HepG2 (cell line): ENCODE results near the gene CDC26. TPM values are rescaled to one million over a fixed set of nuclear protein-coding genes. Genes with fewer than 3 reads are reported as not detected.

Experiments
- ATAC-seq: fragments of 200-7000 bp; cut with Tn5 transposase; 3 replicates; pipeline ENCODE4 v1.9.1; 2020; ENCODE audit warnings: mild to moderate bottlenecking, moderate library complexity
- BruUV-seq: library from RNA; stranded (reverse); fragments of 400-500 nt; replicated peaks from 2 replicates; lab custom pipeline; 2021; lab: Mats Ljungman, UMichigan
- CTCF ChIA-PET: fragments of 300-600 bp; formaldehyde crosslinking; extraction: SDS; loops from one replicate; lab custom pipeline; 2021; ENCODE audit warnings: low total read pairs, inconsistent platforms, low intra/inter-chr PET ratio; lab: Yijun Ruan, JAX
- POLR2A ChIA-PET: fragments of 350-600 bp; sonication (Branson Sonifier 250); formaldehyde crosslinking; loops from one replicate; lab custom pipeline; 2020; ENCODE audit warnings: antibody characterized with exemption, inconsistent platforms; lab: Yijun Ruan, JAX
- DNase-seq: peaks from one replicate; pipeline ENCODE4 v3.0.0-alpha.2; 2015; ENCODE audit warnings: low spot score
- FAIRE-seq: peaks from 3 replicates; lab custom pipeline; 2011; peaks lifted over from hg19 to GRCh38; lab: Jason Lieb, UNC
- H2AFZ ChIP-seq: one replicate; pipeline ENCODE4 v1.6.1; 2011; ENCODE audit warnings: low read length, inconsistent platforms
- H3K27ac ChIP-seq: fragments of 300-600 bp; 3 replicates; pipeline ENCODE4 v1.8.0; 2011; ENCODE audit warnings: mixed run types, mild to moderate bottlenecking, mixed read lengths, low read length, inconsistent platforms; ENCODE audit not compliant: insufficient read depth; ENCODE audit errors: extremely low read length
- H3K27me3 ChIP-seq, 2 experiments: fragments of 200-600 bp in 1 of 2; 2 replicates in 1 of 2; 3 replicates in 1 of 2; pipeline versions ENCODE4 v1.6.0 to v1.8.0; 2011; ENCODE audit warnings: low read length in 2 of 2, mild to moderate bottlenecking in 2 of 2, moderate library complexity in 2 of 2, inconsistent platforms in 1 of 2; ENCODE audit not compliant: insufficient read depth in 2 of 2, control insufficient read depth in 1 of 2
- H3K36me3 ChIP-seq, 2 experiments: fragments of 200-600 bp in 1 of 2; replicated peaks in 1 of 2; 2 replicates in 1 of 2; 3 replicates in 1 of 2; pipeline versions ENCODE4 v1.5.1 to v1.8.0; 2011; ENCODE audit warnings: low read length in 2 of 2, inconsistent platforms in 1 of 2; ENCODE audit not compliant: insufficient read depth in 2 of 2, control insufficient read depth in 1 of 2
- H3K4me1 ChIP-seq: 2 replicates; pipeline ENCODE4 v1.5.1; 2012; ENCODE audit warnings: low read length, inconsistent platforms; ENCODE audit not compliant: insufficient read depth
- H3K4me2 ChIP-seq: 2 replicates; pipeline ENCODE4 v1.6.0; 2011; ENCODE audit warnings: low read depth, low read length, inconsistent platforms
- H3K4me3 ChIP-seq, 3 experiments: fragments of 200-600 bp in 1 of 3; sonication (generic), shearing (Covaris generic) in 1 of 3; replicated peaks in 1 of 3; 2 replicates each; pipeline ENCODE4 v1.5.1; 2011 to 2016; ENCODE audit warnings: low read length in 3 of 3, inconsistent platforms in 2 of 3, low read depth in 2 of 3, mild to moderate bottlenecking in 2 of 3, control low read depth in 1 of 3, mixed read lengths in 1 of 3; ENCODE audit not compliant: insufficient read depth in 1 of 3
- H3K79me2 ChIP-seq: one replicate; pipeline ENCODE4 v1.6.1; 2011; ENCODE audit warnings: low read length, inconsistent platforms; ENCODE audit not compliant: insufficient read depth
- H3K9ac ChIP-seq: 2 replicates; pipeline ENCODE4 v1.6.0; 2011; ENCODE audit warnings: mild to moderate bottlenecking, low read depth, low read length, inconsistent platforms; ENCODE audit not compliant: insufficient read depth
- H3K9me3 ChIP-seq: 2 replicates; pipeline ENCODE4 v1.5.1; 2012; ENCODE audit warnings: mild to moderate bottlenecking, low read length
- H4K20me1 ChIP-seq: 2 replicates; pipeline ENCODE4 v1.6.0; 2011; ENCODE audit warnings: inconsistent platforms, mild to moderate bottlenecking, low read length, moderate library complexity; ENCODE audit not compliant: insufficient read depth
- CC2D1A ChIP-seq: sonication (generic); formaldehyde crosslinking; IDR thresholded peaks from 2 replicates; pipeline ENCODE4 v1.8.1; 2023; ENCODE audit warnings: mild to moderate bottlenecking, missing genetic modification reagents
- FOSL2 ChIP-seq: sonication (generic); formaldehyde crosslinking; IDR thresholded peaks from 2 replicates; pipeline ENCODE4 v1.4.0; 2020; ENCODE audit warnings: missing genetic modification reagents
- HMGXB3 ChIP-seq: sonication (generic); formaldehyde crosslinking; IDR thresholded peaks from 2 replicates; pipeline ENCODE4 v1.4.0; 2020; ENCODE audit warnings: missing genetic modification reagents, borderline replicate concordance
- NCOA1 ChIP-seq: sonication (generic); formaldehyde crosslinking; IDR thresholded peaks from 2 replicates; pipeline ENCODE4 v1.9.0; 2021; ENCODE audit warnings: missing genetic modification reagents
- NFATC3 ChIP-seq: sonication (generic); formaldehyde crosslinking; IDR thresholded peaks from 2 replicates; pipeline ENCODE4 v1.5.1; 2020; ENCODE audit warnings: mild to moderate bottlenecking, missing genetic modification reagents
- PHB2 ChIP-seq: fragments of 450-650 bp; IDR thresholded peaks from 2 replicates; pipeline ENCODE4 v1.6.1; 2018; ENCODE audit not compliant: partially characterized antibody
- PRMT3 ChIP-seq: sonication (generic); formaldehyde crosslinking; IDR thresholded peaks from 2 replicates; pipeline ENCODE4 v1.8.1; 2022; ENCODE audit warnings: low read depth, mild to moderate bottlenecking, moderate library complexity, missing genetic modification reagents, borderline replicate concordance
- SAFB2 ChIP-seq: sonication (generic); formaldehyde crosslinking; IDR thresholded peaks from 2 replicates; pipeline ENCODE4 v1.5.1; 2020; ENCODE audit warnings: missing genetic modification reagents, low read depth, mild to moderate bottlenecking, borderline replicate concordance
- SMC3 ChIP-seq: IDR thresholded peaks from 2 replicates; pipeline ENCODE4 v1.6.1; 2011; ENCODE audit warnings: low read length, improper control_type of control experiment
- TBX2 ChIP-seq: sonication (generic); formaldehyde crosslinking; IDR thresholded peaks from 2 replicates; pipeline ENCODE4 v1.5.0; 2020; ENCODE audit warnings: missing genetic modification reagents, mild to moderate bottlenecking, borderline replicate concordance
- ZNF564 ChIP-seq: sonication (generic); formaldehyde crosslinking; IDR thresholded peaks from 2 replicates; pipeline ENCODE4 v1.8.1; 2023; ENCODE audit warnings: mild to moderate bottlenecking, missing genetic modification reagents
- ZNF607 ChIP-seq: sonication (generic); formaldehyde crosslinking; IDR thresholded peaks from 2 replicates; pipeline ENCODE4 v1.5.1; 2020; ENCODE audit warnings: missing genetic modification reagents, mild to moderate bottlenecking, borderline replicate concordance
- ZNF646 ChIP-seq: sonication (generic); formaldehyde crosslinking; IDR thresholded peaks from 2 replicates; pipeline ENCODE4 v1.9.0; 2021; ENCODE audit warnings: mild to moderate bottlenecking, missing genetic modification reagents
- ZNF672 ChIP-seq: sonication (generic); formaldehyde crosslinking; IDR thresholded peaks from 2 replicates; pipeline ENCODE4 v1.8.1; 2022; ENCODE audit warnings: missing genetic modification reagents
- ZNF782 ChIP-seq: sonication (generic); formaldehyde crosslinking; IDR thresholded peaks from 2 replicates; pipeline ENCODE4 v1.4.0; 2020; ENCODE audit warnings: missing genetic modification reagents, mild to moderate bottlenecking, borderline replicate concordance
- WGBS: methylation state at CpG from one replicate; pipeline ENCODE4 v1.1.6; 2017; ENCODE audit warnings: low lambda C conversion rate; 5-methylcytosine and 5-hydroxymethylcytosine counted together
- in situ Hi-C: cut with HindIII; loops from 2 replicates; pipeline ENCODE4 v1.10.0; 2017; ENCODE audit warnings: low pct_unique_long_range_greater_than_20kb; ENCODE audit not compliant: extremely low pct_ligation_motif_present
- intact Hi-C: fragments of 100-400 bp; cut with micrococcal nuclease; formaldehyde crosslinking; loops from one replicate; pipeline ENCODE4 v1.10.0; 2022; ENCODE audit not compliant: unreplicated experiment
- polyA plus RNA-seq, 8 experiments: library from polyadenylated mRNA; depleted of rRNA in 3 of 8; stranded (reverse) in 7 of 8; unstranded in 1 of 8; fragments of >200 nt; fragmentation: Illumina TruSeq in 4 of 8; extraction: Trizol in 4 of 8; gene quantifications; 2 replicates each; pipeline versions ENCODE4 v1.2.1 to v1.2.3, GENCODE V29; 2011 to 2016; ENCODE audit warnings: low read depth in 4 of 8, missing spikeins in 1 of 8, mixed read lengths in 1 of 8; ENCODE audit not compliant: insufficient read depth in 1 of 8
- total RNA-seq, 5 experiments: library from RNA; depleted of rRNA; stranded (reverse); fragments of >200 nt; fragmentation: Illumina TruSeq; extraction: Trizol; gene quantifications; 2 replicates each; pipeline ENCODE4 v1.2.3, GENCODE V29; 2016; ENCODE audit warnings: low read depth in 1 of 5

The CDC26 gene
- total and polyA plus RNA-seq, 2 of the 13 experiments (the other 11 are each of a cell fraction or from before 2014, with no cell fraction given): 26.6 to 57.9 TPM

- TF ChIP-seq SMC3 (no peak), FOSL2 (CRISPR knock-in tag) (no peak), NCOA1 (CRISPR knock-in tag) (no peak), TBX2 (no peak), PHB2 (no peak), SAFB2 (CRISPR knock-in tag) (no peak), ZNF782 (CRISPR knock-in tag) (no peak), NFATC3 (CRISPR knock-in tag) (no peak), ZNF672 (CRISPR knock-in tag) (no peak)
These were observed 34.2 kb downstream of the CDC26 start (continued) for GRCh38 chr9:113241161-113241560.

DNA sequence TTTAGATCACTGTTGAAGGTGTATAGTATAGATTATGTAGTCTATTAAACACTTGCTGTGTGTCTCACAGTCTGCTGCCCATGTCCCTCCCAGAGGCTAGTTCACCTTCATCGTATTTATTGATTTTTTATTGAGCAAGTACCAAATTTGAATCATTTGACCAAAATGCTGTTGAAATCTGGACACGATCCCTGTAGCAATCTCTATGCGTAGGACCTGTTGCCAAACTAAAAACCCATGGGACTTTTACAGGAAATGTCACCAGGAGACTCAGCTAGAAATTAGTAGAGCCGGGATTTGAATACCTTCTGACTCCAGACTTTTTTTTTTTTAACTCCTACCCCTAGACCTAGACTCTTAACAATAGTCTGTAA is 36.5 kb downstream of the CDC26 start:
- Histone ChIP-seq H3K9ac (no peak overlapping the region), H3K27me3 (no peaks in the 10 kb centered on the region), H3K9me3 (no peaks in the 10 kb centered on the region), H3K27ac (no peak overlapping the region), H3K4me3 (no peak overlapping the region), H4K20me1 (peaks cover 26% of the 10 kb centered on the region), H3K36me3 (peaks cover 1 to 10% of the 10 kb centered on the region in 2 experiments; a peak in 3 of 5 replicates), H2AFZ (no peak overlapping the region), H3K4me2 (no peak overlapping the region), H3K79me2 (peaks cover 62% of the 10 kb centered on the region), H3K4me1 (peaks cover 10% of the 10 kb centered on the region; the same call in 1 of the 2 replicates)
- BruUV-seq: no TSS peak
- in situ Hi-C loops: no loop called here
- 89% methylated on average over 4 of the region's 4 CpGs for WGBS
- ATAC-seq (no peak), DNase-seq (no peak), FAIRE-seq (no peak)
- intact Hi-C loops: no loop called here
- ChIA-PET POLR2A (no interaction called here), CTCF (no interaction called here)
- TF ChIP-seq ZNF646 (CRISPR knock-in tag): no peak
- TF ChIP-seq ZNF607 (CRISPR knock-in tag): no peak
- no peak for TF ChIP-seq CC2D1A
- no peak for TF ChIP-seq ZNF564
- no peak for TF ChIP-seq PRMT3 (CRISPR knock-in tag)
- no peak for TF ChIP-seq HMGXB3 (CRISPR knock-in tag)
